Embryonic facial prominence (tissue), 1 donor: ENCODE data around the gene DHDDS.
"Not testable (repeated sequence)": the region's sequence is repeated elsewhere in the genome, so short reads cannot be mapped to it uniquely, and the experiment has no call there.

Experiments
- DNase-seq: peaks from one replicate; pipeline ENCODE4 v3.0.0-alpha.2; 2016; ENCODE audit errors: extremely low spot score

The DHDDS gene

GRCh38 chr1:26477446-26478152 is 45.5 kb downstream of the DHDDS start:
- DNase-seq = no peak

- DNase-seq = no peak
Observed at GRCh38 chr1:26478159-26478558, 46.0 kb downstream of the DHDDS start.

- no peak for DNase-seq
Observed at GRCh38 chr1:26478988-26479387, 46.9 kb downstream of the DHDDS start.

GRCh38 chr1:26482921-26483320 is 50.8 kb downstream of the DHDDS start:
- DNase-seq = no peak

GRCh38 chr1:26483980-26484379 is 51.9 kb downstream of the DHDDS start:
- DNase-seq = no peak

- DNase-seq = no peak
Observed at GRCh38 chr1:26490155-26490554, 58.0 kb downstream of the DHDDS start.

GRCh38 chr1:26493267-26493666 is 61.1 kb downstream of the DHDDS start:
- no peak for DNase-seq

- DNase-seq = no peak
Observed at GRCh38 chr1:26493938-26494337, 61.8 kb downstream of the DHDDS start.

- DNase-seq = no peak
Observed at GRCh38 chr1:26496861-26497260, 64.7 kb downstream of the DHDDS start.

GRCh38 chr1:26498894-26499293 is 66.8 kb downstream of the DHDDS start:
- no peak for DNase-seq

GRCh38 chr1:26500488-26501175 is 68.5 kb downstream of the DHDDS start:
- peak; percentile 22 for DNase-seq

GRCh38 chr1:26510711-26511110 is 78.6 kb downstream of the DHDDS start:
- DNase-seq = not testable (repeated sequence)

GRCh38 chr1:26515836-26516235 is 83.7 kb downstream of the DHDDS start:
- not testable (repeated sequence) for DNase-seq

GRCh38 chr1:26516987-26517765 is 85.1 kb downstream of the DHDDS start:
- no peak for DNase-seq

- DNase-seq = no peak
Observed at GRCh38 chr1:26517766-26518049, 85.6 kb downstream of the DHDDS start.

- DNase-seq = no peak
Observed at GRCh38 chr1:26518355-26518754, 86.2 kb downstream of the DHDDS start.

- no peak for DNase-seq
Observed at GRCh38 chr1:26520339-26520738, 88.2 kb downstream of the DHDDS start.
